Liver (tissue), 9 donors: Measurements from ENCODE around the gene PLA2R1. TPM values are rescaled to one million over a fixed set of nuclear protein-coding genes. Genes with fewer than 3 reads are reported as not detected.
A peak's percentile ranks its signal among the peaks of the same experiment; 100 is the strongest.

Experiments
- DNase-seq: peaks from one replicate; pipeline ENCODE4 v3.0.0-alpha.2; 2017; ENCODE audit warnings: low spot score
- H3K27ac ChIP-seq, 2 donors: one replicate each; pipeline ENCODE4 v1.7.0; 2013; ENCODE audit warnings: inconsistent platforms in 2 of 2, low read length in 2 of 2, control low read depth in 1 of 2, low read depth in 1 of 2, mild to moderate bottlenecking in 1 of 2
- H3K27me3 ChIP-seq, 4 donors: one replicate each; pipeline versions ENCODE4 v1.6.1 to v1.7.0; 2013; ENCODE audit warnings: low read length in 3 of 4, inconsistent platforms in 1 of 4, mild to moderate bottlenecking in 1 of 4, moderate library complexity in 1 of 4; ENCODE audit not compliant: control insufficient read depth in 4 of 4, insufficient read depth in 4 of 4
- H3K36me3 ChIP-seq, 4 donors: one replicate each; pipeline versions ENCODE4 v1.6.1 to v1.7.0; 2013; ENCODE audit warnings: low read length in 3 of 4, mild to moderate bottlenecking in 3 of 4, low read depth in 1 of 4, moderate library complexity in 1 of 4; ENCODE audit not compliant: control insufficient read depth in 4 of 4, insufficient read depth in 3 of 4
- H3K4me1 ChIP-seq, 4 donors: one replicate each; pipeline versions ENCODE4 v1.6.1 to v1.7.0; 2013; ENCODE audit warnings: low read length in 3 of 4, mild to moderate bottlenecking in 3 of 4, moderate library complexity in 1 of 4; ENCODE audit not compliant: control insufficient read depth in 4 of 4, insufficient read depth in 4 of 4
- H3K4me3 ChIP-seq, 3 donors: one replicate each; pipeline versions ENCODE4 v1.6.1 to v1.7.0; 2013; ENCODE audit warnings: low read length in 3 of 3, control low read depth in 1 of 3, low read depth in 1 of 3, mild to moderate bottlenecking in 1 of 3
- H3K9ac ChIP-seq, 2 donors: one replicate each; pipeline ENCODE4 v1.7.0; 2013; ENCODE audit warnings: low read length in 2 of 2, mild to moderate bottlenecking in 2 of 2, moderate library complexity in 2 of 2, control low read depth in 1 of 2, low read depth in 1 of 2
- H3K9me3 ChIP-seq, 4 donors: one replicate each; pipeline versions ENCODE4 v1.6.1 to v1.7.0; 2013; ENCODE audit warnings: low read length in 3 of 4; ENCODE audit not compliant: control insufficient read depth in 4 of 4
- FOXA1 ChIP-seq: IDR thresholded peaks from 2 replicates; pipeline ENCODE4 v1.6.1; 2016; ENCODE audit warnings: antibody characterized with exemption
- JUND ChIP-seq, 2 donors: IDR thresholded peaks; 2 replicates each; pipeline ENCODE4 v1.6.1; 2016; ENCODE audit warnings: antibody characterized with exemption in 2 of 2
- NR2F2 ChIP-seq: IDR thresholded peaks from 2 replicates; pipeline ENCODE4 v1.6.1; 2016; ENCODE audit warnings: antibody characterized with exemption
- RAD21 ChIP-seq, 2 donors: IDR thresholded peaks; 2 replicates each; pipeline ENCODE4 v1.6.1; 2016; ENCODE audit warnings: antibody characterized with exemption in 2 of 2, mild to moderate bottlenecking in 2 of 2
- RXRA ChIP-seq, 2 donors: IDR thresholded peaks; 2 replicates each; pipeline ENCODE4 v1.6.1; 2017 to 2018; ENCODE audit warnings: antibody characterized with exemption in 2 of 2, mild to moderate bottlenecking in 1 of 2
- SP1 ChIP-seq: IDR thresholded peaks from 2 replicates; pipeline ENCODE4 v1.6.1; 2018; ENCODE audit warnings: antibody characterized with exemption, mild to moderate bottlenecking
- YY1 ChIP-seq: IDR thresholded peaks from 2 replicates; pipeline ENCODE4 v1.6.1; 2016; ENCODE audit warnings: antibody characterized with exemption, mild to moderate bottlenecking
- WGBS: extraction: QIAGEN DNeasy Blood & Tissue Kit; methylation state at CpG from one replicate; pipeline ENCODE4 v1.1.7; 2013; 5-methylcytosine and 5-hydroxymethylcytosine counted together
- polyA plus RNA-seq, 2 donors: library from polyadenylated mRNA; stranded (reverse) in 1 of 2; unstranded in 1 of 2; fragments of 200-250 nt in 1 of 2; fragments of >200 nt in 1 of 2; fragmentation: Nextera tagmentation in 1 of 2; extraction: Ambion mirVana in 1 of 2; gene quantifications; one replicate each; pipeline versions ENCODE4 v1.2.1 to v1.2.3, GENCODE V29; 2013 to 2015
- total RNA-seq, 2 donors: library from RNA; depleted of rRNA; stranded (reverse); fragments of >200 nt; gene quantifications; one replicate each; pipeline ENCODE4 v1.2.3, GENCODE V29; 2014
- TF ChIP-seq, protein P1 (sequence below): IDR thresholded peaks from 2 replicates; pipeline ENCODE4 v1.6.1; 2016; ENCODE audit warnings: antibody characterized with exemption, mild to moderate bottlenecking
- TF ChIP-seq, protein P2 (sequence below): IDR thresholded peaks from 2 replicates; pipeline ENCODE4 v1.6.1; 2016; ENCODE audit warnings: antibody characterized with exemption
- TF ChIP-seq, protein P3 (sequence below): IDR thresholded peaks from 2 replicates; pipeline ENCODE4 v1.6.1; 2016; ENCODE audit warnings: antibody characterized with exemption
- TF ChIP-seq, protein P4 (sequence below): IDR thresholded peaks from 2 replicates; pipeline ENCODE4 v1.6.1; 2016; ENCODE audit warnings: antibody characterized with exemption
- TF ChIP-seq, protein P5 (sequence below): fragments of 150-350 bp; IDR thresholded peaks from 2 replicates; pipeline ENCODE4 v1.5.1; 2017; ENCODE audit warnings: improper control_type of control experiment, low read depth, low read length; ENCODE audit not compliant: missing input control
- donor health status: healthy.
- donor health status: healthy.
- donor health status: healthy.
- donor health status: healthy.
- donor health status: healthy.

PLA2R1 gene
- total and polyA plus RNA-seq, 4 donors = 0.61 to 2.3 (median 0.66) TPM

DNA sequence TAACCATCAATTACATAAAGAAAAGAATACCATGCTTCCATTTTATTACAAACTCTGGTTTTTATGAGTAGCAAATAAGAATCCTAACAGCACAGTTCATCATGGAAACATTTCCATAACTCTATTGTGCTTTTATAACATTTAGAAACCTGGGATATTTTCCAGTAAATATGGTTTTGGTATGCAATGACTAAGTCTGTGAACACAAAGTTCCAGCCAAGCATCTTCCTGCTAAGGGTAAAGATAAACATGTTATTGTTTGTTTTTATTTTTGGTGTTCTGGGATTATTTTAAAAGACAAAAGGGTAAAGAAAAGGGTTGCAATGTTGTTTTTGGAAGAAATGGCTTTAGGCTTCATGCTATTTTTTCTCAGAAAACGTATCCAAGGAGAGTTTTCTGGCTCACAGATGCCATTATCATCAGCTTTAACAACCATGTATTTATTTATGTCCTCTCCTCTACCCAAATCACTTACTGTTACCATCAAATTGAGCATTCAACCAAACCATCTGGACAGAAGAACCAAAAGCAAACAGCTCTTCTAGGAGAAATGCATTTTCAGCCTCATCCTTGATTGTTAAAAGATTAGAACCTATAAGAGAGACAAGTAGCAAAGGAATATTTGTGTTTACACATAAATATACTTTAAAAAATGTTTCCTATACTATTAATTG is 116.0 kb downstream of the PLA2R1 start:
- TF ChIP-seq, protein P1, sequence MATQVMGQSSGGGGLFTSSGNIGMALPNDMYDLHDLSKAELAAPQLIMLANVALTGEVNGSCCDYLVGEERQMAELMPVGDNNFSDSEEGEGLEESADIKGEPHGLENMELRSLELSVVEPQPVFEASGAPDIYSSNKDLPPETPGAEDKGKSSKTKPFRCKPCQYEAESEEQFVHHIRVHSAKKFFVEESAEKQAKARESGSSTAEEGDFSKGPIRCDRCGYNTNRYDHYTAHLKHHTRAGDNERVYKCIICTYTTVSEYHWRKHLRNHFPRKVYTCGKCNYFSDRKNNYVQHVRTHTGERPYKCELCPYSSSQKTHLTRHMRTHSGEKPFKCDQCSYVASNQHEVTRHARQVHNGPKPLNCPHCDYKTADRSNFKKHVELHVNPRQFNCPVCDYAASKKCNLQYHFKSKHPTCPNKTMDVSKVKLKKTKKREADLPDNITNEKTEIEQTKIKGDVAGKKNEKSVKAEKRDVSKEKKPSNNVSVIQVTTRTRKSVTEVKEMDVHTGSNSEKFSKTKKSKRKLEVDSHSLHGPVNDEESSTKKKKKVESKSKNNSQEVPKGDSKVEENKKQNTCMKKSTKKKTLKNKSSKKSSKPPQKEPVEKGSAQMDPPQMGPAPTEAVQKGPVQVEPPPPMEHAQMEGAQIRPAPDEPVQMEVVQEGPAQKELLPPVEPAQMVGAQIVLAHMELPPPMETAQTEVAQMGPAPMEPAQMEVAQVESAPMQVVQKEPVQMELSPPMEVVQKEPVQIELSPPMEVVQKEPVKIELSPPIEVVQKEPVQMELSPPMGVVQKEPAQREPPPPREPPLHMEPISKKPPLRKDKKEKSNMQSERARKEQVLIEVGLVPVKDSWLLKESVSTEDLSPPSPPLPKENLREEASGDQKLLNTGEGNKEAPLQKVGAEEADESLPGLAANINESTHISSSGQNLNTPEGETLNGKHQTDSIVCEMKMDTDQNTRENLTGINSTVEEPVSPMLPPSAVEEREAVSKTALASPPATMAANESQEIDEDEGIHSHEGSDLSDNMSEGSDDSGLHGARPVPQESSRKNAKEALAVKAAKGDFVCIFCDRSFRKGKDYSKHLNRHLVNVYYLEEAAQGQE = no peak
- TF ChIP-seq JUND (IDR thresholded peaks at IDR 0.05) = no peak
- TF ChIP-seq NR2F2 = peak; percentile 17
- TF ChIP-seq, protein P2, sequence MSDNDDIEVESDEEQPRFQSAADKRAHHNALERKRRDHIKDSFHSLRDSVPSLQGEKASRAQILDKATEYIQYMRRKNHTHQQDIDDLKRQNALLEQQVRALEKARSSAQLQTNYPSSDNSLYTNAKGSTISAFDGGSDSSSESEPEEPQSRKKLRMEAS = no peak
- peak; percentile 17 for TF ChIP-seq SP1
- H3K27ac ChIP-seq = no peak overlapping the region
- no peaks in the 10 kb centered on the region for H3K4me1 ChIP-seq
- DNase-seq = no peak
- H3K36me3 ChIP-seq = no peaks in the 10 kb centered on the region
- H3K9ac ChIP-seq = no peak overlapping the region
- peaks cover 0 to 6% (median 0%) of the 10 kb centered on the region in 4 donors for H3K27me3 ChIP-seq
- 33% methylated on average over 1 of the region's 1 CpG for WGBS
- H3K4me3 ChIP-seq = no peak overlapping the region
- no peaks in the 10 kb centered on the region for H3K9me3 ChIP-seq

DNA sequence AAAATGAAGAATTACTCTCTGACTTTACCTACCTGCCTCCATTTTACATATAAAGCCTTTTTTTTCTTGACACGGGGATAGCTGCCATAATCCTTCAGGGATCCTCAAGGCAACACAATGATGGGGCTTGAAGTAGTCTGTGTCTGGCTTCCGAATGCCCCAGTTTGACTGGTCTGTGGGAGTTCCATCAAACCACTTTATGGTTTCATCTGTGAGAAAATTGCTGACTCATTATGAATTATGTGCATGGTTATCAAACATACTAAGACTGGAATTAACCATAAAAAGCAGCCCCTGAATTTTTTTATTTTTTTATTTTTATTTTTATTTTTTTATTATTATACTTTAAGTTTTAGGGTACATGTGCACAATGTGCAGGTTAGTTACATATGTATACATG is 117.5 kb downstream of the PLA2R1 start:
- Histone ChIP-seq H3K9me3 (no peaks in the 10 kb centered on the region), H3K27me3 (peaks cover 0 to 6% (median 0%) of the 10 kb centered on the region in 4 donors), H3K4me1 (no peaks in the 10 kb centered on the region), H3K9ac (no peak overlapping the region), H3K36me3 (no peaks in the 10 kb centered on the region), H3K4me3 (no peak overlapping the region), H3K27ac (no peak overlapping the region)
- TF ChIP-seq YY1 = no peak
- TF ChIP-seq RAD21 (IDR thresholded peaks at IDR 0.05) = no peak
- no peak for TF ChIP-seq FOXA1
- TF ChIP-seq, protein P2 = no peak
- no peak for TF ChIP-seq SP1
- no peak for TF ChIP-seq JUND (IDR thresholded peaks at IDR 0.05)
- TF ChIP-seq, protein P1 = no peak
- TF ChIP-seq, protein P3, sequence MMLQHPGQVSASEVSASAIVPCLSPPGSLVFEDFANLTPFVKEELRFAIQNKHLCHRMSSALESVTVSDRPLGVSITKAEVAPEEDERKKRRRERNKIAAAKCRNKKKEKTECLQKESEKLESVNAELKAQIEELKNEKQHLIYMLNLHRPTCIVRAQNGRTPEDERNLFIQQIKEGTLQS = no peak
- TF ChIP-seq, protein P4, sequence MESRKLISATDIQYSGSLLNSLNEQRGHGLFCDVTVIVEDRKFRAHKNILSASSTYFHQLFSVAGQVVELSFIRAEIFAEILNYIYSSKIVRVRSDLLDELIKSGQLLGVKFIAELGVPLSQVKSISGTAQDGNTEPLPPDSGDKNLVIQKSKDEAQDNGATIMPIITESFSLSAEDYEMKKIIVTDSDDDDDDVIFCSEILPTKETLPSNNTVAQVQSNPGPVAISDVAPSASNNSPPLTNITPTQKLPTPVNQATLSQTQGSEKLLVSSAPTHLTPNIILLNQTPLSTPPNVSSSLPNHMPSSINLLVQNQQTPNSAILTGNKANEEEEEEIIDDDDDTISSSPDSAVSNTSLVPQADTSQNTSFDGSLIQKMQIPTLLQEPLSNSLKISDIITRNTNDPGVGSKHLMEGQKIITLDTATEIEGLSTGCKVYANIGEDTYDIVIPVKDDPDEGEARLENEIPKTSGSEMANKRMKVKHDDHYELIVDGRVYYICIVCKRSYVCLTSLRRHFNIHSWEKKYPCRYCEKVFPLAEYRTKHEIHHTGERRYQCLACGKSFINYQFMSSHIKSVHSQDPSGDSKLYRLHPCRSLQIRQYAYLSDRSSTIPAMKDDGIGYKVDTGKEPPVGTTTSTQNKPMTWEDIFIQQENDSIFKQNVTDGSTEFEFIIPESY = no peak
- TF ChIP-seq, protein P5, sequence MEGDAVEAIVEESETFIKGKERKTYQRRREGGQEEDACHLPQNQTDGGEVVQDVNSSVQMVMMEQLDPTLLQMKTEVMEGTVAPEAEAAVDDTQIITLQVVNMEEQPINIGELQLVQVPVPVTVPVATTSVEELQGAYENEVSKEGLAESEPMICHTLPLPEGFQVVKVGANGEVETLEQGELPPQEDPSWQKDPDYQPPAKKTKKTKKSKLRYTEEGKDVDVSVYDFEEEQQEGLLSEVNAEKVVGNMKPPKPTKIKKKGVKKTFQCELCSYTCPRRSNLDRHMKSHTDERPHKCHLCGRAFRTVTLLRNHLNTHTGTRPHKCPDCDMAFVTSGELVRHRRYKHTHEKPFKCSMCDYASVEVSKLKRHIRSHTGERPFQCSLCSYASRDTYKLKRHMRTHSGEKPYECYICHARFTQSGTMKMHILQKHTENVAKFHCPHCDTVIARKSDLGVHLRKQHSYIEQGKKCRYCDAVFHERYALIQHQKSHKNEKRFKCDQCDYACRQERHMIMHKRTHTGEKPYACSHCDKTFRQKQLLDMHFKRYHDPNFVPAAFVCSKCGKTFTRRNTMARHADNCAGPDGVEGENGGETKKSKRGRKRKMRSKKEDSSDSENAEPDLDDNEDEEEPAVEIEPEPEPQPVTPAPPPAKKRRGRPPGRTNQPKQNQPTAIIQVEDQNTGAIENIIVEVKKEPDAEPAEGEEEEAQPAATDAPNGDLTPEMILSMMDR = no peak
- TF ChIP-seq RXRA (IDR thresholded peaks at IDR 0.05) = no peak
- 95% methylated on average over 2 of the region's 2 CpGs for WGBS
- no peak for DNase-seq
